GM21526 (cell line): Measurements from ENCODE around the gene KLHL22.
A peak's percentile ranks its signal among the peaks of the same experiment; 100 is the strongest.
"Not testable (repeated sequence)": the region's sequence is repeated elsewhere in the genome, so short reads cannot be mapped to it uniquely, and the experiment has no call there.

Experiments used
- ATAC-seq: cut with Tn5 transposase; IDR thresholded peaks from one replicate; pipeline ENCODE4 v1.9.1; 2021; ENCODE audit warnings: moderate library complexity; ENCODE audit not compliant: unreplicated experiment, low FRiP score

The KLHL22 gene

GRCh38 chr22:20494978-20495860, at the start of gene KLHL22:
Gene KLHL22 (minus strand): TSS chr22:20495795. CDS start chr22:20489211, 6,584 bp downstream.
- peak; percentile 35 for ATAC-seq

GRCh38 chr22:20545318-20545634, 49.7 kb upstream of the KLHL22 start:
- ATAC-seq = not testable (repeated sequence)

- no peak for ATAC-seq
These were observed 47.1 kb upstream of the KLHL22 start for GRCh38 chr22:20542736-20543135.

GRCh38 chr22:20542055-20542454, 46.5 kb upstream of the KLHL22 start:
- no peak for ATAC-seq

- not testable (repeated sequence) for ATAC-seq
These were observed 43.3 kb upstream of the KLHL22 start for GRCh38 chr22:20538875-20539274.

- ATAC-seq = no peak
These were observed 42.4 kb upstream of the KLHL22 start for GRCh38 chr22:20537983-20538382.

GRCh38 chr22:20537325-20537756, 41.7 kb upstream of the KLHL22 start:
- ATAC-seq = no peak

- ATAC-seq = no peak
These were observed 41.2 kb upstream of the KLHL22 start for GRCh38 chr22:20536590-20537324.

- no peak for ATAC-seq
These were observed 38.3 kb upstream of the KLHL22 start for GRCh38 chr22:20533879-20534265.

- no peak for ATAC-seq
These were observed 37.7 kb upstream of the KLHL22 start for GRCh38 chr22:20533095-20533878.

- no peak for ATAC-seq
These were observed 36.8 kb upstream of the KLHL22 start for GRCh38 chr22:20532256-20532993.

GRCh38 chr22:20531404-20532201, 36.0 kb upstream of the KLHL22 start:
- no peak for ATAC-seq

GRCh38 chr22:20531154-20531403, 35.5 kb upstream of the KLHL22 start:
- no peak for ATAC-seq

GRCh38 chr22:20530368-20531153, 35.0 kb upstream of the KLHL22 start:
- no peak for ATAC-seq

GRCh38 chr22:20528405-20528978, 32.9 kb upstream of the KLHL22 start:
- ATAC-seq = no peak

- no peak for ATAC-seq
These were observed 31.2 kb upstream of the KLHL22 start for GRCh38 chr22:20526628-20527355.

- ATAC-seq = no peak
These were observed 30.7 kb upstream of the KLHL22 start for GRCh38 chr22:20526305-20526627.

- ATAC-seq = no peak
These were observed 29.5 kb upstream of the KLHL22 start for GRCh38 chr22:20525048-20525447.
